HCT116 (cell line): ENCODE results near the gene UQCRQ. TPM values are rescaled to one million over a fixed set of nuclear protein-coding genes. Genes with fewer than 3 reads are reported as not detected.

Experiments used
- ATAC-seq: fragments of 200-7000 bp; cut with Tn5 transposase; 2 replicates; pipeline ENCODE4 v1.9.1; 2020; ENCODE audit warnings: mild to moderate bottlenecking, moderate library complexity
- BruUV-seq: library from RNA; stranded (reverse); fragments of 400-500 nt; replicated peaks from 2 replicates; lab custom pipeline; 2021; lab: Mats Ljungman, UMichigan
- CTCF ChIA-PET: fragments of 300-600 bp; sonication (Branson Sonifier 250); formaldehyde crosslinking; loops from one replicate; lab custom pipeline; 2021; ENCODE audit warnings: antibody characterized with exemption; lab: Charles Lee
- POLR2A ChIA-PET: fragments of 300-600, 350-600 bp; sonication (Branson Sonifier 250); formaldehyde crosslinking; loops from one replicate; lab custom pipeline; 2021; ENCODE audit warnings: antibody characterized with exemption; lab: Charles Lee
- RAD21 ChIA-PET, 2 experiments: fragments of 300-600 bp; sonication (Branson Sonifier 250); formaldehyde crosslinking; loops; one replicate each; lab custom pipeline; 2023; ENCODE audit warnings: low total read pairs in 2 of 2; ENCODE audit not compliant: uncharacterized antibody in 2 of 2, unreplicated experiment in 2 of 2, low non-redundant PET in 1 of 2; lab: Charles Lee
- DNase-seq: peaks from one replicate; pipeline ENCODE4 v3.0.0-alpha.2; 2010; ENCODE audit warnings: low read depth, low spot score
- H2AFZ ChIP-seq: fragments of 200-600 bp; shearing (Covaris generic), sonication (generic); 2 replicates; pipeline ENCODE4 v1.6.1; 2017; ENCODE audit warnings: low read depth, mixed run types, mixed read lengths, antibody characterized with exemption, low read length; ENCODE audit not compliant: poor library complexity, severe bottlenecking
- H3K27ac ChIP-seq: 2 replicates; pipeline ENCODE4 v1.5.1; 2012; ENCODE audit warnings: low read depth, low read length
- H3K27me3 ChIP-seq: fragments of 200-600 bp; sonication (generic); 2 replicates; pipeline ENCODE4 v1.6.1; 2016; ENCODE audit warnings: mixed run types, low read length, mixed read lengths; ENCODE audit not compliant: insufficient read depth
- H3K36me3 ChIP-seq, 2 experiments: fragments of 200-500 bp in 1 of 2; fragments of 200-600 bp in 1 of 2; sonication (Bioruptor generic) in 1 of 2; sonication (generic) in 1 of 2; 2 replicates each; pipeline versions ENCODE4 v1.5.1 to v1.6.1; 2014 to 2016; ENCODE audit warnings: low read length in 2 of 2, inconsistent platforms in 1 of 2, mixed read lengths in 1 of 2, mixed run types in 1 of 2; ENCODE audit not compliant: insufficient read depth in 2 of 2, control insufficient read depth in 1 of 2
- H3K4me1 ChIP-seq, 2 experiments: fragments of 200-600 bp in 1 of 2; sonication (generic) in 1 of 2; 2 replicates each; pipeline versions ENCODE4 v1.5.1 to v1.6.1; 2012 to 2017; ENCODE audit warnings: low read length in 2 of 2, inconsistent platforms in 1 of 2, mild to moderate bottlenecking in 1 of 2, mixed read lengths in 1 of 2, mixed run types in 1 of 2, moderate library complexity in 1 of 2; ENCODE audit not compliant: insufficient read depth in 2 of 2, control insufficient read depth in 1 of 2
- H3K4me2 ChIP-seq: fragments of 200-600 bp; sonication (generic); 2 replicates; pipeline ENCODE4 v1.6.1; 2017; ENCODE audit warnings: mixed run types, low read length, mixed read lengths
- H3K4me3 ChIP-seq, 2 experiments: fragments of 200-600 bp in 1 of 2; sonication (generic) in 1 of 2; replicated peaks in 1 of 2; 2 replicates each; pipeline ENCODE4 v1.5.1; 2011 to 2016; ENCODE audit warnings: low read length in 2 of 2, control low read depth in 1 of 2, low read depth in 1 of 2, mild to moderate bottlenecking in 1 of 2, mixed read lengths in 1 of 2, mixed run types in 1 of 2
- H3K79me2 ChIP-seq: fragments of 200-600 bp; sonication (generic); 2 replicates; pipeline ENCODE4 v1.6.1; 2017; ENCODE audit warnings: mild to moderate bottlenecking, mixed run types, low read length, moderate library complexity, mixed read lengths; ENCODE audit not compliant: insufficient read depth
- H3K9ac ChIP-seq: fragments of 200-600 bp; sonication (generic); 2 replicates; pipeline ENCODE4 v1.6.1; 2016; ENCODE audit warnings: low read length, mixed read lengths
- H3K9me2 ChIP-seq: fragments of 200-600 bp; sonication (generic), shearing (Covaris generic); 2 replicates; pipeline ENCODE4 v1.6.1; 2017; ENCODE audit warnings: mixed run types, mild to moderate bottlenecking, moderate library complexity; ENCODE audit not compliant: insufficient read depth
- H3K9me3 ChIP-seq, 2 experiments: fragments of 200-500 bp in 1 of 2; fragments of 200-600 bp in 1 of 2; sonication (Bioruptor generic) in 1 of 2; sonication (generic) in 1 of 2; 2 replicates each; pipeline ENCODE4 v1.6.1; 2014 to 2017; ENCODE audit warnings: low read length in 2 of 2, mixed read lengths in 2 of 2, inconsistent platforms in 1 of 2, low read depth in 1 of 2, mild to moderate bottlenecking in 1 of 2, mixed run types in 1 of 2, moderate library complexity in 1 of 2; ENCODE audit not compliant: control insufficient read depth in 1 of 2, insufficient read depth in 1 of 2
- H4K20me1 ChIP-seq: fragments of 200-600 bp; sonication (generic), shearing (Covaris generic); 2 replicates; pipeline ENCODE4 v1.6.1; 2017; ENCODE audit warnings: mixed run types, mild to moderate bottlenecking, moderate library complexity; ENCODE audit not compliant: insufficient read depth
- CEBPB ChIP-seq: IDR thresholded peaks from 2 replicates; pipeline ENCODE4 v1.6.1; 2012; ENCODE audit warnings: low read depth
- CTCF ChIP-seq, 3 experiments: fragments of 200-600 bp in 1 of 3; sonication (generic) in 1 of 3; IDR thresholded peaks in 2 of 3; conservative IDR thresholded peaks in 1 of 3; 2 replicates each; pipeline ENCODE4 v1.5.1; 2012 to 2017; ENCODE audit warnings: low read depth in 2 of 3, low read length in 2 of 3, antibody characterized with exemption in 1 of 3, borderline replicate concordance in 1 of 3, control low read depth in 1 of 3, mild to moderate bottlenecking in 1 of 3, mixed read lengths in 1 of 3, mixed run types in 1 of 3, moderate library complexity in 1 of 3; ENCODE audit not compliant: insufficient read depth in 1 of 3
- EZH2 ChIP-seq: fragments of 200-600 bp; sonication (generic); IDR thresholded peaks from 2 replicates; pipeline ENCODE4 v1.6.1; 2017; ENCODE audit warnings: antibody characterized with exemption, mixed run types
- EZH2phosphoT487 ChIP-seq: fragments of 200-600 bp; IDR thresholded peaks from 2 replicates; pipeline ENCODE4 v1.6.1; 2018; ENCODE audit warnings: antibody characterized with exemption, borderline replicate concordance
- RAD21 ChIP-seq: IDR thresholded peaks from 2 replicates; pipeline ENCODE4 v1.6.1; 2012; ENCODE audit warnings: low read depth, mild to moderate bottlenecking
- SP1 ChIP-seq: IDR thresholded peaks from 2 replicates; pipeline ENCODE4 v1.6.1; 2012; ENCODE audit warnings: low read depth
- YY1 ChIP-seq: IDR thresholded peaks from 2 replicates; pipeline ENCODE4 v1.6.1; 2011; ENCODE audit warnings: low read length, low read depth, moderate library complexity, mild to moderate bottlenecking; ENCODE audit not compliant: insufficient replicate concordance; ENCODE audit errors: extremely low read depth
- ZNF274 ChIP-seq: fragments of 200-500 bp; sonication (Bioruptor generic); IDR thresholded peaks from 2 replicates; pipeline ENCODE4 v1.6.1; 2014; ENCODE audit warnings: mild to moderate bottlenecking, low read depth, low read length, inconsistent platforms
- intact Hi-C: fragments of 100-400 bp; cut with micrococcal nuclease; formaldehyde crosslinking; loops from 2 replicates; pipeline ENCODE4 v1.10.0; 2022
- total RNA-seq: library from RNA; stranded (reverse); gene quantifications from one replicate; pipeline ENCODE4 v1.2.1, GENCODE V29; 2021; ENCODE audit not compliant: unreplicated experiment

UQCRQ gene
- total RNA-seq, 1 experiment from 2014 or later = 528 TPM

- H3K4me3 ChIP-seq = no peak overlapping the region
- ChIA-PET POLR2A (interaction anchor here (0.8 to 1.4 kb wide), 2 partner anchors 65 to 83 kb away, joined by 4 read pairs; partner anchors contain the start of gene KIF3A), CTCF (interaction anchor here (0.6 to 3.9 kb wide), 32 partner anchors 10 to 451 kb away, joined by 3 to 69 read pairs (median 4); partner anchors contain the start of genes CCNI2, GDF9, KIF3A and SHROOM1), RAD21 (interaction anchor here (0.7 to 1.3 kb wide), 9 partner anchors 13 to 314 kb away, joined by 3 to 8 read pairs (median 4); no protein-coding TSS in a partner anchor)
- peak overlapping the region; percentile 44 for H3K4me2 ChIP-seq
- DNase-seq = peak; percentile 81
- ATAC-seq = peak; percentile 94
- TF ChIP-seq ZNF274 (no peak), SP1 (no peak), CEBPB (no peak), YY1 (no peak), EZH2phosphoT487 (no peak), CTCF (IDR thresholded peaks at IDR 0.05 in 2 of 3, conservative IDR thresholded peaks at IDR 0.05 in 1 of 3; ENCODE audit: borderline replicate concordance in 1 of 3, insufficient read depth in 1 of 3, low read depth in 2 of 3, low read length in 2 of 3) (peak; percentile 90 to 94 (median 91)), EZH2 (no peak), RAD21 (peak; percentile 95)
- H3K4me1 ChIP-seq = peaks cover 0 to 11% of the 10 kb centered on the region in 2 experiments; a peak in 1 of 4 replicates
- no peak overlapping the region for H3K27ac ChIP-seq
- intact Hi-C loops = loop anchor here (1.0 to 2.0 kb wide), 5 partner anchors 67 to 433 kb away; no protein-coding TSS in a partner anchor
- no TSS peak for BruUV-seq
- no peaks in the 10 kb centered on the region for H3K36me3 ChIP-seq
- no peaks in the 10 kb centered on the region for H3K27me3 ChIP-seq
- H2AFZ ChIP-seq = peak overlapping the region; percentile 66
- H3K9me2 ChIP-seq = no peaks in the 10 kb centered on the region
- H3K9me3 ChIP-seq = no peaks in the 10 kb centered on the region
- no peaks in the 10 kb centered on the region for H3K79me2 ChIP-seq
- no peak overlapping the region for H3K9ac ChIP-seq
- no peaks in the 10 kb centered on the region for H4K20me1 ChIP-seq
These were observed 46.2 kb upstream of the UQCRQ start for GRCh38 chr5:132820162-132820754.
